ENCODE results near the gene KLF13. TPM values are rescaled to one million over a fixed set of nuclear protein-coding genes. Genes with fewer than 3 reads are reported as not detected.

The KLF13 gene
- total RNA-seq, 1 donor from 2014 or later = 129 TPM

- intact Hi-C loops (cut with micrococcal nuclease) = no loop called here
- H3K4me1 Mint-ChIP-seq (ENCODE audit: low read depth) = peaks cover 96% of the 10 kb centered on the region
These were observed 6.5 kb downstream of the KLF13 start for GRCh38 chr15:31333119-31333518.

GRCh38 chr15:31333820-31334219, 7.2 kb downstream of the KLF13 start:
- H3K4me1 Mint-ChIP-seq (ENCODE audit: low read depth) = peaks cover 99% of the 10 kb centered on the region
- no peak overlapping the region for H3K27ac Mint-ChIP-seq
- peaks cover 13% of the 10 kb centered on the region for H3K36me3 Mint-ChIP-seq (ENCODE audit: low read depth)
- no peak overlapping the region for H3K4me3 Mint-ChIP-seq
- DNase-seq (ENCODE audit: low spot score) = no peak
- no peaks in the 10 kb centered on the region for H3K27me3 Mint-ChIP-seq (ENCODE audit: insufficient read depth)
- no peaks in the 10 kb centered on the region for H3K9me3 Mint-ChIP-seq
- intact Hi-C loops (cut with micrococcal nuclease) = no loop called here

More at GRCh38 chr15:31333119-31333518, 6.5 kb downstream of the KLF13 start:
- Mint-ChIP-seq H3K36me3 (ENCODE audit: low read depth) (peaks cover 15% of the 10 kb centered on the region), H3K27me3 (ENCODE audit: insufficient read depth) (no peaks in the 10 kb centered on the region), H3K4me3 (no peak overlapping the region), H3K9me3 (no peaks in the 10 kb centered on the region), H3K27ac (no peak overlapping the region)
- DNase-seq (ENCODE audit: low spot score) = no peak

- Mint-ChIP-seq H3K27ac (peak overlapping the region; percentile 53), H3K4me3 (no peak overlapping the region)
- DNase-seq (ENCODE audit: low spot score) = no peak
These were observed 9.5 kb downstream of the KLF13 start for GRCh38 chr15:31335989-31336592.

GRCh38 chr15:31336593-31337295, 10.1 kb downstream of the KLF13 start:
- Mint-ChIP-seq H3K4me3 (peak overlapping the region; percentile 44), H3K27ac (peak overlapping the region; percentile 46), H3K36me3 (ENCODE audit: low read depth) (peaks cover 8% of the 10 kb centered on the region), H3K27me3 (ENCODE audit: insufficient read depth) (no peaks in the 10 kb centered on the region), H3K4me1 (ENCODE audit: low read depth) (peaks cover 97% of the 10 kb centered on the region), H3K9me3 (no peaks in the 10 kb centered on the region)
- intact Hi-C loops (cut with micrococcal nuclease) = no loop called here
- no peak for DNase-seq (ENCODE audit: low spot score)

More at GRCh38 chr15:31335989-31336592, 9.5 kb downstream of the KLF13 start:
- Mint-ChIP-seq H3K36me3 (ENCODE audit: low read depth) (peaks cover 8% of the 10 kb centered on the region), H3K9me3 (no peaks in the 10 kb centered on the region), H3K4me1 (ENCODE audit: low read depth) (peaks cover 99% of the 10 kb centered on the region), H3K27me3 (ENCODE audit: insufficient read depth) (no peaks in the 10 kb centered on the region)
- intact Hi-C loops (cut with micrococcal nuclease) = no loop called here

- Mint-ChIP-seq H3K36me3 (ENCODE audit: low read depth) (peaks cover 8% of the 10 kb centered on the region), H3K4me3 (peak overlapping the region; percentile 66)
- intact Hi-C loops (cut with micrococcal nuclease) = loop anchor here (1.0 kb wide), 2 partner anchors 8 to 9 kb away; no protein-coding TSS in a partner anchor
These were observed 10.9 kb downstream of the KLF13 start for GRCh38 chr15:31337352-31338031.

GRCh38 chr15:31338318-31338878, 11.8 kb downstream of the KLF13 start:
- Mint-ChIP-seq H3K4me1 (ENCODE audit: low read depth) (peaks cover 97% of the 10 kb centered on the region), H3K9me3 (no peaks in the 10 kb centered on the region), H3K27me3 (ENCODE audit: insufficient read depth) (no peaks in the 10 kb centered on the region), H3K36me3 (ENCODE audit: low read depth) (peaks cover 13% of the 10 kb centered on the region), H3K27ac (peak overlapping the region; percentile 89), H3K4me3 (peak overlapping the region; percentile 75)
- no peak for DNase-seq (ENCODE audit: low spot score)
- intact Hi-C loops (cut with micrococcal nuclease) = loop anchor here (1.0 kb wide), 2 partner anchors 8 to 9 kb away; no protein-coding TSS in a partner anchor

More at GRCh38 chr15:31337352-31338031, 10.9 kb downstream of the KLF13 start:
- H3K4me1 Mint-ChIP-seq (ENCODE audit: low read depth) = peaks cover 97% of the 10 kb centered on the region
- no peaks in the 10 kb centered on the region for H3K27me3 Mint-ChIP-seq (ENCODE audit: insufficient read depth)
- peak overlapping the region; percentile 84 for H3K27ac Mint-ChIP-seq
- H3K9me3 Mint-ChIP-seq = no peaks in the 10 kb centered on the region
- no peak for DNase-seq (ENCODE audit: low spot score)

GRCh38 chr15:31338879-31339557, 12.4 kb downstream of the KLF13 start:
- Mint-ChIP-seq H3K9me3 (no peaks in the 10 kb centered on the region), H3K27ac (peak overlapping the region; percentile 89), H3K4me3 (peak overlapping the region; percentile 75), H3K36me3 (ENCODE audit: low read depth) (peaks cover 13% of the 10 kb centered on the region), H3K4me1 (ENCODE audit: low read depth) (peaks cover 97% of the 10 kb centered on the region), H3K27me3 (ENCODE audit: insufficient read depth) (no peaks in the 10 kb centered on the region)
- intact Hi-C loops (cut with micrococcal nuclease) = loop anchor here (1.0 kb wide), 2 partner anchors 7 to 10 kb away; no protein-coding TSS in a partner anchor
- peak; percentile 51 for DNase-seq (ENCODE audit: low spot score)

- DNase-seq (ENCODE audit: low spot score) = no peak
- Mint-ChIP-seq H3K36me3 (ENCODE audit: low read depth) (peaks cover 13% of the 10 kb centered on the region), H3K27ac (peak overlapping the region; percentile 89), H3K27me3 (ENCODE audit: insufficient read depth) (no peaks in the 10 kb centered on the region), H3K9me3 (no peaks in the 10 kb centered on the region), H3K4me1 (ENCODE audit: low read depth) (peaks cover 98% of the 10 kb centered on the region), H3K4me3 (peak overlapping the region; percentile 75)
- intact Hi-C loops (cut with micrococcal nuclease) = no loop called here
These were observed 12.9 kb downstream of the KLF13 start for GRCh38 chr15:31339558-31339895.

- H3K4me1 Mint-ChIP-seq (ENCODE audit: low read depth) = peaks cover 98% of the 10 kb centered on the region
- peak overlapping the region; percentile 86 for H3K27ac Mint-ChIP-seq
- H3K4me3 Mint-ChIP-seq = peak overlapping the region; percentile 41
- no peak for DNase-seq (ENCODE audit: low spot score)
- intact Hi-C loops (cut with micrococcal nuclease) = no loop called here
- H3K27me3 Mint-ChIP-seq (ENCODE audit: insufficient read depth) = no peaks in the 10 kb centered on the region
- H3K36me3 Mint-ChIP-seq (ENCODE audit: low read depth) = peaks cover 13% of the 10 kb centered on the region
- H3K9me3 Mint-ChIP-seq = no peaks in the 10 kb centered on the region
These were observed 13.4 kb downstream of the KLF13 start for GRCh38 chr15:31340047-31340446.

- Mint-ChIP-seq H3K4me3 (peak overlapping the region; percentile 41), H3K27ac (peak overlapping the region; percentile 86)
These were observed 14.0 kb downstream of the KLF13 start for GRCh38 chr15:31340592-31340991.

GRCh38 chr15:31341071-31341470, 14.4 kb downstream of the KLF13 start:
- Mint-ChIP-seq H3K27me3 (ENCODE audit: insufficient read depth) (no peaks in the 10 kb centered on the region), H3K4me3 (peak overlapping the region; percentile 31), H3K4me1 (ENCODE audit: low read depth) (peaks cover 98% of the 10 kb centered on the region), H3K27ac (peak overlapping the region; percentile 93), H3K9me3 (no peaks in the 10 kb centered on the region), H3K36me3 (ENCODE audit: low read depth) (peaks cover 13% of the 10 kb centered on the region)
- intact Hi-C loops (cut with micrococcal nuclease) = no loop called here
- DNase-seq (ENCODE audit: low spot score) = no peak

More at GRCh38 chr15:31340592-31340991, 14.0 kb downstream of the KLF13 start:
- Mint-ChIP-seq H3K9me3 (no peaks in the 10 kb centered on the region), H3K36me3 (ENCODE audit: low read depth) (peaks cover 13% of the 10 kb centered on the region), H3K4me1 (ENCODE audit: low read depth) (peaks cover 98% of the 10 kb centered on the region), H3K27me3 (ENCODE audit: insufficient read depth) (no peaks in the 10 kb centered on the region)
- intact Hi-C loops (cut with micrococcal nuclease) = no loop called here
- DNase-seq (ENCODE audit: low spot score) = no peak

- Mint-ChIP-seq H3K4me1 (ENCODE audit: low read depth) (peaks cover 98% of the 10 kb centered on the region), H3K27ac (peak overlapping the region; percentile 99), H3K36me3 (ENCODE audit: low read depth) (peaks cover 13% of the 10 kb centered on the region), H3K9me3 (no peaks in the 10 kb centered on the region), H3K27me3 (ENCODE audit: insufficient read depth) (no peaks in the 10 kb centered on the region), H3K4me3 (peak overlapping the region; percentile 61)
- no peak for DNase-seq (ENCODE audit: low spot score)
- intact Hi-C loops (cut with micrococcal nuclease) = no loop called here
These were observed 15.0 kb downstream of the KLF13 start for GRCh38 chr15:31341496-31342195.
